GM12878 (cell line): ENCODE measurements around the gene ATP6V1G3. TPM values are rescaled to one million over a fixed set of nuclear protein-coding genes. Genes with fewer than 3 reads are reported as not detected.

ENCODE experiments used
- ATAC-seq: fragments of 200-7000 bp; cut with Tn5 transposase; 3 replicates; pipeline ENCODE4 v1.9.1; 2020; ENCODE audit warnings: mild to moderate bottlenecking, moderate library complexity
- BruUV-seq: library from RNA; stranded (reverse); fragments of 400-500 nt; replicated peaks from 2 replicates; lab custom pipeline; 2021; lab: Mats Ljungman, UMichigan
- CTCF ChIA-PET: fragments of 300-600 bp; sonication (Branson Sonifier 250); formaldehyde crosslinking; extraction: SDS; loops from one replicate; lab custom pipeline; 2021; ENCODE audit warnings: inconsistent platforms; lab: Yijun Ruan, JAX
- POLR2A ChIA-PET: fragments of 350-600 bp; formaldehyde crosslinking; extraction: SDS; loops from one replicate; lab custom pipeline; 2021; ENCODE audit warnings: inconsistent platforms; lab: Charles Lee
- RAD21 ChIA-PET: fragments of 300-600 bp; sonication (Branson Sonifier 250); formaldehyde crosslinking; loops from one replicate; lab custom pipeline; 2023; ENCODE audit warnings: antibody characterized with exemption; ENCODE audit not compliant: unreplicated experiment; lab: Charles Lee
- SMC1A ChIA-PET: fragments of 300-600 bp; sonication (Branson Sonifier 250); formaldehyde crosslinking; loops from one replicate; lab custom pipeline; 2023; ENCODE audit not compliant: unreplicated experiment, uncharacterized antibody; lab: Charles Lee
- DNase-seq: peaks from one replicate; pipeline ENCODE4 v3.0.0-alpha.2; 2011; ENCODE audit warnings: low read depth, low spot score
- FAIRE-seq: peaks from 3 replicates; lab custom pipeline; 2011; peaks lifted over from hg19 to GRCh38; lab: Jason Lieb, UNC
- H2AFZ ChIP-seq: 2 replicates; pipeline ENCODE4 v1.6.0; 2011; ENCODE audit warnings: low read depth, low read length, control low read depth; ENCODE audit not compliant: control insufficient read depth
- H3K27ac ChIP-seq: 2 replicates; pipeline ENCODE4 v1.5.1; 2011; ENCODE audit warnings: control low read depth; ENCODE audit not compliant: control insufficient read depth, insufficient read depth
- H3K27me3 ChIP-seq, 2 experiments: replicated peaks in 1 of 2; 2 replicates each; pipeline versions ENCODE4 v1.6.0 to v1.6.1; 2011; ENCODE audit warnings: low read length in 1 of 2; ENCODE audit not compliant: control insufficient read depth in 2 of 2, insufficient read depth in 2 of 2
- H3K36me3 ChIP-seq, 2 experiments: 2 replicates each; pipeline ENCODE4 v1.5.1; 2011; ENCODE audit warnings: low read length in 1 of 2; ENCODE audit not compliant: control insufficient read depth in 2 of 2, insufficient read depth in 2 of 2
- H3K4me1 ChIP-seq: 2 replicates; pipeline ENCODE4 v1.6.1; 2011; ENCODE audit warnings: mild to moderate bottlenecking, low read length, moderate library complexity, mixed read lengths; ENCODE audit not compliant: control insufficient read depth, insufficient read depth
- H3K4me2 ChIP-seq: 2 replicates; pipeline ENCODE4 v1.6.0; 2011; ENCODE audit warnings: control low read depth; ENCODE audit not compliant: control insufficient read depth, insufficient read depth
- H3K4me3 ChIP-seq: fragments of 200-600 bp; sonication (generic); 2 replicates; pipeline ENCODE4 v1.5.1; 2016
- H3K79me2 ChIP-seq: 2 replicates; pipeline ENCODE4 v1.6.0; 2011; ENCODE audit warnings: low read length; ENCODE audit not compliant: control insufficient read depth, insufficient read depth
- H3K9ac ChIP-seq: 2 replicates; pipeline ENCODE4 v1.8.0; 2011; ENCODE audit warnings: low read length, control low read depth, mixed read lengths; ENCODE audit not compliant: control insufficient read depth, insufficient read depth
- H3K9me3 ChIP-seq: replicated peaks from 3 replicates; pipeline ENCODE4 v1.5.1; 2011; ENCODE audit warnings: mild to moderate bottlenecking, low read length; ENCODE audit not compliant: control insufficient read depth, insufficient read depth
- H4K20me1 ChIP-seq: 2 replicates; pipeline ENCODE4 v1.6.0; 2011; ENCODE audit not compliant: control insufficient read depth, insufficient read depth
- BHLHE40 ChIP-seq, 2 experiments: fragments of 450-650 bp in 1 of 2; IDR thresholded peaks; 2 replicates each; pipeline ENCODE4 v1.6.1; 2011 to 2017; ENCODE audit warnings: low read depth in 2 of 2, borderline replicate concordance in 1 of 2, improper control_type of control experiment in 1 of 2, low read length in 1 of 2, mild to moderate bottlenecking in 1 of 2
- EP300 ChIP-seq, 2 experiments: fragments of 150-350 bp in 1 of 2; IDR thresholded peaks; 2 replicates each; pipeline ENCODE4 v1.6.1; 2011 to 2012; ENCODE audit warnings: low read depth in 2 of 2, low read length in 2 of 2, borderline replicate concordance in 1 of 2, improper control_type of control experiment in 1 of 2, inconsistent platforms in 1 of 2; ENCODE audit not compliant: control insufficient read depth in 1 of 2
- FOXK2 ChIP-seq: fragments of 450-650 bp; IDR thresholded peaks from 2 replicates; pipeline ENCODE4 v1.6.1; 2017; ENCODE audit warnings: mild to moderate bottlenecking, moderate library complexity
- FOXM1 ChIP-seq: IDR thresholded peaks from 2 replicates; pipeline ENCODE4 v1.6.1; 2012; ENCODE audit warnings: low read depth, mild to moderate bottlenecking, inconsistent platforms, low read length, moderate library complexity
- HDAC6 ChIP-seq: fragments of 200-600 bp; sonication (generic); IDR thresholded peaks from one replicate; pipeline ENCODE4 v1.8.0; 2017; ENCODE audit warnings: antibody characterized with exemption; ENCODE audit not compliant: unreplicated experiment
- KAT2A ChIP-seq: conservative IDR thresholded peaks from 2 replicates; pipeline ENCODE4 v1.6.1; 2011; ENCODE audit warnings: low read depth, low read length; ENCODE audit not compliant: control insufficient read depth
- KDM1A ChIP-seq: fragments of 200-600 bp; sonication (generic); IDR thresholded peaks from 2 replicates; pipeline ENCODE4 v1.6.1; 2016; ENCODE audit warnings: borderline replicate concordance
- NFYB ChIP-seq: IDR thresholded peaks from 2 replicates; pipeline ENCODE4 v1.6.1; 2011; ENCODE audit warnings: low read depth, mild to moderate bottlenecking, low read length, improper control_type of control experiment, moderate library complexity; ENCODE audit not compliant: insufficient read depth
- TBL1XR1 ChIP-seq: IDR thresholded peaks from 2 replicates; pipeline ENCODE4 v1.6.1; 2012; ENCODE audit warnings: low read depth, low read length, improper control_type of control experiment
- TCF3 ChIP-seq: IDR thresholded peaks from 2 replicates; pipeline ENCODE4 v1.6.1; 2012; ENCODE audit warnings: low read depth, mild to moderate bottlenecking, low read length, borderline replicate concordance; ENCODE audit not compliant: insufficient read depth
- TCF7 ChIP-seq: IDR thresholded peaks from 2 replicates; pipeline ENCODE4 v1.6.1; 2014; ENCODE audit warnings: antibody characterized with exemption, borderline replicate concordance
- in situ Hi-C: fragments of 300-500 bp; cut with MboI; formaldehyde crosslinking; loops from 9 replicates; pipeline ENCODE4 v1.14.3; 2018; ENCODE audit warnings: mixed read lengths
- intact Hi-C: fragments of 100-400 bp; cut with micrococcal nuclease; formaldehyde crosslinking; loops from one replicate; pipeline ENCODE4 v1.14.2; 2022; ENCODE audit not compliant: unreplicated experiment
- polyA plus RNA-seq, 11 experiments: library from polyadenylated mRNA; depleted of rRNA in 4 of 11; unstranded in 6 of 11; stranded (reverse) in 5 of 11; fragments of >200 nt; fragmentation: Nextera tagmentation in 4 of 11; fragmentation: Illumina TruSeq in 1 of 11; extraction: Ambion mirVana in 4 of 11; extraction: Trizol in 1 of 11; gene quantifications; 1 replicate in 1 of 11; 2 replicates in 10 of 11; pipeline versions ENCODE4 v1.2.1 to v1.2.3, GENCODE V29; 2011 to 2016; ENCODE audit warnings: inconsistent platforms in 2 of 11, missing spikeins in 2 of 11, low read depth in 1 of 11
- total RNA-seq, 4 experiments: library from RNA; depleted of rRNA in 3 of 4; stranded (reverse); fragments of >200 nt in 3 of 4; fragmentation: Illumina TruSeq in 1 of 4; extraction: Trizol in 1 of 4; gene quantifications; 2 replicates each; pipeline versions ENCODE4 v1.2.1 to v1.2.3, GENCODE V29; 2013 to 2021
- TF ChIP-seq, protein P1 (sequence below): IDR thresholded peaks from 2 replicates; pipeline ENCODE4 v1.6.1; 2012; ENCODE audit warnings: low read depth, low read length, improper control_type of control experiment
- TF ChIP-seq, protein P2 (sequence below): fragments of 450-650 bp; IDR thresholded peaks from 2 replicates; pipeline ENCODE4 v1.6.1; 2017; ENCODE audit warnings: mild to moderate bottlenecking
- TF ChIP-seq, protein P3 (sequence below): IDR thresholded peaks from 2 replicates; pipeline ENCODE4 v1.6.1; 2011; ENCODE audit warnings: low read depth, low read length, improper control_type of control experiment, borderline replicate concordance
- TF ChIP-seq, protein P4 (sequence below): fragments of 450-650 bp; IDR thresholded peaks from 2 replicates; pipeline ENCODE4 v1.6.1; 2017; ENCODE audit warnings: borderline replicate concordance

Gene ATP6V1G3
- total and polyA plus RNA-seq, 10 of the 15 experiments (the other 5 are each of a cell fraction or from before 2014, with no cell fraction given): 0.22 TPM; not detected in 9

DNA sequence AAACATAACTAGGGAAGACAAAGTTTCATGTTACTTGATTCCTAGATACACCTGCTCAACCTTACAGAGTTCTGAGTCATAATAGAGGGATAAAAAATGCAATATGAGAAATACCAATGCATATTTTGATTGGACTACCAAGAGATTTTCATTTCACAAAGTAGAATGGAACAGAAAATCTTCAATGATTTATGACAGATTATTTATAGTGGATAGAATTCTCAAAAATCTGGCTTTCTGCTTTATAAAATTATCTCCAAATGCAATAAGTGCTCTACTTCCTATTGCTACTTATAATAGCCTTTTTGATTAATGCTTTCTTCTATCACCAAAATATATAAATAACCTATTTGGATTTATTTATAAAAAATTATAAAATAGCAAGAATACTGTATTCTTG lies 18.9 kb upstream of the ATP6V1G3 start:
- BruUV-seq: no TSS peak
- Histone ChIP-seq H2AFZ (no peak overlapping the region), H3K4me3 (no peak overlapping the region), H4K20me1 (no peaks in the 10 kb centered on the region), H3K79me2 (no peaks in the 10 kb centered on the region), H3K4me2 (no peak overlapping the region), H3K9ac (no peak overlapping the region), H3K27ac (no peak overlapping the region), H3K4me1 (peaks cover 4% of the 10 kb centered on the region; the same call in 1 of the 2 replicates), H3K9me3 (no peaks in the 10 kb centered on the region; the same call in 1 of the 3 replicates), H3K27me3 (no peaks in the 10 kb centered on the region), H3K36me3 (no peaks in the 10 kb centered on the region)
- no peak for FAIRE-seq
- ChIA-PET RAD21 (interaction anchor here (1.0 to 1.3 kb wide), 2 partner anchors 62 to 125 kb away, joined by 3 read pairs; no protein-coding TSS in a partner anchor), CTCF (interaction anchor here (0.8 to 1.0 kb wide), 2 partner anchors 16 to 39 kb away, joined by 3 to 5 read pairs; no protein-coding TSS in a partner anchor), SMC1A (interaction anchor here (0.7 to 4.4 kb wide), 7 partner anchors 9 to 36 kb away, joined by 3 to 18 read pairs (median 3); no protein-coding TSS in a partner anchor), POLR2A (no interaction called here)
- in situ Hi-C loops (no loop called here), intact Hi-C loops (loop anchor here (5.0 kb wide), 1 partner anchor 88 kb away; no protein-coding TSS in a partner anchor)
- no peak for DNase-seq
- no peak for ATAC-seq
- TF ChIP-seq, protein P1, sequence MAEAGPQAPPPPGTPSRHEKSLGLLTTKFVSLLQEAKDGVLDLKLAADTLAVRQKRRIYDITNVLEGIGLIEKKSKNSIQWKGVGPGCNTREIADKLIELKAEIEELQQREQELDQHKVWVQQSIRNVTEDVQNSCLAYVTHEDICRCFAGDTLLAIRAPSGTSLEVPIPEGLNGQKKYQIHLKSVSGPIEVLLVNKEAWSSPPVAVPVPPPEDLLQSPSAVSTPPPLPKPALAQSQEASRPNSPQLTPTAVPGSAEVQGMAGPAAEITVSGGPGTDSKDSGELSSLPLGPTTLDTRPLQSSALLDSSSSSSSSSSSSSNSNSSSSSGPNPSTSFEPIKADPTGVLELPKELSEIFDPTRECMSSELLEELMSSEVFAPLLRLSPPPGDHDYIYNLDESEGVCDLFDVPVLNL: no peak
- TF ChIP-seq FOXK2: no peak
- no peak for TF ChIP-seq KDM1A
- TF ChIP-seq, protein P2, sequence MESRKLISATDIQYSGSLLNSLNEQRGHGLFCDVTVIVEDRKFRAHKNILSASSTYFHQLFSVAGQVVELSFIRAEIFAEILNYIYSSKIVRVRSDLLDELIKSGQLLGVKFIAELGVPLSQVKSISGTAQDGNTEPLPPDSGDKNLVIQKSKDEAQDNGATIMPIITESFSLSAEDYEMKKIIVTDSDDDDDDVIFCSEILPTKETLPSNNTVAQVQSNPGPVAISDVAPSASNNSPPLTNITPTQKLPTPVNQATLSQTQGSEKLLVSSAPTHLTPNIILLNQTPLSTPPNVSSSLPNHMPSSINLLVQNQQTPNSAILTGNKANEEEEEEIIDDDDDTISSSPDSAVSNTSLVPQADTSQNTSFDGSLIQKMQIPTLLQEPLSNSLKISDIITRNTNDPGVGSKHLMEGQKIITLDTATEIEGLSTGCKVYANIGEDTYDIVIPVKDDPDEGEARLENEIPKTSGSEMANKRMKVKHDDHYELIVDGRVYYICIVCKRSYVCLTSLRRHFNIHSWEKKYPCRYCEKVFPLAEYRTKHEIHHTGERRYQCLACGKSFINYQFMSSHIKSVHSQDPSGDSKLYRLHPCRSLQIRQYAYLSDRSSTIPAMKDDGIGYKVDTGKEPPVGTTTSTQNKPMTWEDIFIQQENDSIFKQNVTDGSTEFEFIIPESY: no peak
- no peak for TF ChIP-seq NFYB
- TF ChIP-seq KAT2A: no peak
- TF ChIP-seq HDAC6: no peak
- TF ChIP-seq, protein P3, sequence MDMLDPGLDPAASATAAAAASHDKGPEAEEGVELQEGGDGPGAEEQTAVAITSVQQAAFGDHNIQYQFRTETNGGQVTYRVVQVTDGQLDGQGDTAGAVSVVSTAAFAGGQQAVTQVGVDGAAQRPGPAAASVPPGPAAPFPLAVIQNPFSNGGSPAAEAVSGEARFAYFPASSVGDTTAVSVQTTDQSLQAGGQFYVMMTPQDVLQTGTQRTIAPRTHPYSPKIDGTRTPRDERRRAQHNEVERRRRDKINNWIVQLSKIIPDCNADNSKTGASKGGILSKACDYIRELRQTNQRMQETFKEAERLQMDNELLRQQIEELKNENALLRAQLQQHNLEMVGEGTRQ: no peak
- no peak for TF ChIP-seq TBL1XR1
- TF ChIP-seq FOXM1: no peak
- no peak for TF ChIP-seq TCF7
- TF ChIP-seq BHLHE40 (IDR thresholded peaks at IDR 0.05; ENCODE audit: borderline replicate concordance in 1 of 2, low read depth in 2 of 2, low read length in 1 of 2): no peak
- no peak for TF ChIP-seq EP300 (IDR thresholded peaks at IDR 0.05; ENCODE audit: borderline replicate concordance in 1 of 2, control insufficient read depth in 1 of 2, low read depth in 2 of 2, low read length in 2 of 2)
- no peak for TF ChIP-seq TCF3
- TF ChIP-seq, protein P4, sequence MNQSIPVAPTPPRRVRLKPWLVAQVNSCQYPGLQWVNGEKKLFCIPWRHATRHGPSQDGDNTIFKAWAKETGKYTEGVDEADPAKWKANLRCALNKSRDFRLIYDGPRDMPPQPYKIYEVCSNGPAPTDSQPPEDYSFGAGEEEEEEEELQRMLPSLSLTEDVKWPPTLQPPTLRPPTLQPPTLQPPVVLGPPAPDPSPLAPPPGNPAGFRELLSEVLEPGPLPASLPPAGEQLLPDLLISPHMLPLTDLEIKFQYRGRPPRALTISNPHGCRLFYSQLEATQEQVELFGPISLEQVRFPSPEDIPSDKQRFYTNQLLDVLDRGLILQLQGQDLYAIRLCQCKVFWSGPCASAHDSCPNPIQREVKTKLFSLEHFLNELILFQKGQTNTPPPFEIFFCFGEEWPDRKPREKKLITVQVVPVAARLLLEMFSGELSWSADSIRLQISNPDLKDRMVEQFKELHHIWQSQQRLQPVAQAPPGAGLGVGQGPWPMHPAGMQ: no peak
